Occipital lobe (tissue), 2 donors: ENCODE measurements around the gene PRKG1. TPM values are rescaled to one million over a fixed set of nuclear protein-coding genes. Genes with fewer than 3 reads are reported as not detected.
"Not testable (repeated sequence)": the region's sequence is repeated elsewhere in the genome, so short reads cannot be mapped to it uniquely, and the experiment has no call there.

Source experiments
- DNase-seq: peaks from one replicate; lab custom pipeline; 2025; lab: John Stamatoyannopoulos, UW
- total RNA-seq: library from RNA; depleted of rRNA; stranded (reverse); fragments of >200 nt; gene quantifications from one replicate; pipeline ENCODE4 v1.2.3, GENCODE V29; 2014

The PRKG1 gene
- total RNA-seq, 1 donor from 2014 or later: 24.2 TPM

DNA sequence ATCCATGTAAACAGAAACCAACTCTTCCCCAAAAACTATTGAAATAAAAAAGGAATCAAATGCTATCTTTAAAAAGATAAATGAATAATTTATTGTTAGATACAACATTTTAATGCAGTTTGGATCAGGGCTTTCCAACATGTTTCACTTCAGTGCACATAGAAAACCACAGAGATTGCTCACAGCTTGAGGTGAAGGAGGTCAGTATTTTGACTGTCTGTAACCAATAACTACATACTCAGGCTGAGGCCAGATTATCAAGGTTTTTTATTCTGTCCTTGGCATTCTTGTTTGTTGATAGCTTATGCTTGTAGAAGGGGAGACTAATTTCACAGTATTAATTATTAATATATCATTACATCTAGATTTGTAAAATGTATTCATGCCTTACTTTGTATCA, 195.5 kb downstream of the PRKG1 start:
- DNase-seq: no peak

DNA sequence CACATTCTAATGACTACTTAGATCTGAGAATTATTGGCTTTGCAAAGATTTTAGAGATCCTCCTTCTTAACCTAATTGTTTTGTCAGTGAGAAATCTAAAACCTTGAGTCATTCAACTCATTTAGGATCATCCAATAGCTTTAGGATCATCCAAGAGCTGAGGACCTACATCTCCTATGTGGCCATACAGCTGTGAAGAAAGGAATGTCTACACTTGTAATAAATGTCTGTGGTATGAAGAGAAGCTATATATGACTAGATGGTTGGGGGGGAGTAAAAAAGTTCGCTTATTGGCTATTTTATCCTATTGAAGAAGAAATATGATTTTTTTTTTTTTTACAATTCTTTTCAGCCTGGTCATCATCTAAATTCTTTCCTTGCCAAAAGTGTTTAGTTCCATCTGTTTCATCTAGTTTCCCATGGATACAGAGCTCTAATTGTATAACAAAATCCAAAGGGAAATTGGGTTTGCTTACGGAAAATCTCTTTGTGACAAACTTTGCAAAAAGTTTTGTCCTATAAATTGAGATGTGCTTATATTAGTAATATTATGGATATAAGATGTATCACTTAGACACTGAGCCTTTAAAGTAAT, 196.7 kb downstream of the PRKG1 start:
- no peak for DNase-seq

DNA sequence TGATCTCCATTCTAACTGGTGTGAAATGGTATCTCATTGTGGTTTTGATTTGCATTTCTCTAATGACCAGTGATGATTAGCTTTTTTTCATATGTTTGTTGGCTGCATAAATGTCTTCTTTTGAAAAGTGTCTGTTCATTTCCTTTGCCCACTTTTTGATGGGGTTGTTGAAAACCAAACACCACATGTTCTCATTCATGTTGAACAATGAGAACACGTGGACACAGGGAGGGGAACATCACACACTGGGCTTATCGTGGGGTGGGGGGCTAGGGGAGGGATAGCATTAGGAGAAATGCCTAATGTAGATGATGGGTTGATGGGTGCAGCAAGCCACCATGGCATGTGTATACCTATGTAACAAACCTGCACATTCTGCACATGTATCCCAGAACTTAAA, 197.8 kb downstream of the PRKG1 start:
- not testable (repeated sequence) for DNase-seq

- DNase-seq: no peak
Observed at GRCh38 chr10:51272555-51272954, 198.3 kb downstream of the PRKG1 start.

GRCh38 chr10:51273574-51273973, 199.3 kb downstream of the PRKG1 start:
- no peak for DNase-seq

- DNase-seq: not testable (repeated sequence)
Observed at GRCh38 chr10:51276097-51276496, 201.8 kb downstream of the PRKG1 start.

GRCh38 chr10:51281387-51281786, 207.1 kb downstream of the PRKG1 start:
- DNase-seq: not testable (repeated sequence)

- DNase-seq: no peak
Observed at GRCh38 chr10:51285601-51286000, 211.3 kb downstream of the PRKG1 start.

- DNase-seq: no peak
Observed at GRCh38 chr10:51288511-51288910, 214.2 kb downstream of the PRKG1 start.

DNA sequence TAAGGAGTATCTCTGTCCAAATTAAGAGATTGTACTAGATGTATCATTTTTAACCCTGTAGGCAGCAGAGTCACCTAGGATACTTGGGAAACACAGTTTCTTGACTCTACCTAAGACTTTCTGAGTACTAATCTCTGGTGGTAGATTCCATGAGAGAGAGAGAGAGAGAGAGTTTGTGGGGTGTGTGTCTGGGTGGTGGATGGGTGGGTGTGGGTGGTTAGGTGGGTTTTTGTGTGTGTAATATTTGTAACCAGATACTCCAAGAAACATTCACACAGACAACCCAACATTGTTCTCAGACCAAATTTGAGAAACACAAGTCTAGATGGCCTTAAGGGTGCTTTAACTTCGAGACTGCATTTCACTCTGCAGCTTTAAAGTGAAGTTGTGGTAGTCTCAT, 215.2 kb downstream of the PRKG1 start:
- DNase-seq: no peak

DNA sequence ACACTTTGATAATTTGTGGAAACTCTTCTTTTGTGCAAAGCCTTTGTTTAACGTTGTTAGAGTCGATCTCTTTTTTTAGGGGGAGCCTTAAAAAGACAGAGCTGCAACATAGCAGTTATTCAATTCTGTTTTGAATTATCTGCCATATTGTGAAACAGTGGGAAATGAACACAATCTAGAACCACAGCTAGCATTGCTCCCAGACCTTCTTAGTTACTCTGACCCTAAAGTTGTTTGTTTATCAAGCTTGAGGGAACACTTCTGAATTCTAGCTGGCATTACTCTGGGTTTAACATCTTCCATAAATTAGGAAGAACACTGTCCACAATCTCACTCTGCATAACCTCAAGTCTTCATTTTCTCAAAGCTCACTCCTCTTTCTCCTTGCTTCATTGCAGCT, 217.7 kb downstream of the PRKG1 start:
- no peak for DNase-seq

- DNase-seq: no peak
Observed at GRCh38 chr10:51297438-51297837, 223.2 kb downstream of the PRKG1 start.

GRCh38 chr10:51300617-51301304, 226.5 kb downstream of the PRKG1 start:
- no peak for DNase-seq

DNA sequence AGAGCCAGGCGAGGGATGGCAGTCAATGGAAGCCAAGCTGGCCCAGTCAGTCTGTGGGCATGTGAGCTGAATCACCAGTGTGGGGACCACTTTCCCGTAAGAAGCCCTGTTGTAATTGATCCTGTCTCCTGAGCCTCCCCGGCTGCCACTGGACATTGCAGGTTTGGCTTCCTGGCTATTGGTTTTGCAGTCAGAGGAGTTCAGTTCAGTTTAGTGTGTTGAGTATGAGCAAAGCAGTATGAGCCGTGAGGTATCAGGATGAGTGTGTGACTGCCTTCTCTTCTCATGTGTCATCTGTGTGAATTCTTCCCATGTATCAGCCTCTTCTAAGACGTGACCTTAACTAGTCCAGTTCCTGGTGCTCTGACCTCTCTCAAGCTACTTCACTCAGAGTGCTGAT, 227.4 kb downstream of the PRKG1 start:
- no peak for DNase-seq

DNA sequence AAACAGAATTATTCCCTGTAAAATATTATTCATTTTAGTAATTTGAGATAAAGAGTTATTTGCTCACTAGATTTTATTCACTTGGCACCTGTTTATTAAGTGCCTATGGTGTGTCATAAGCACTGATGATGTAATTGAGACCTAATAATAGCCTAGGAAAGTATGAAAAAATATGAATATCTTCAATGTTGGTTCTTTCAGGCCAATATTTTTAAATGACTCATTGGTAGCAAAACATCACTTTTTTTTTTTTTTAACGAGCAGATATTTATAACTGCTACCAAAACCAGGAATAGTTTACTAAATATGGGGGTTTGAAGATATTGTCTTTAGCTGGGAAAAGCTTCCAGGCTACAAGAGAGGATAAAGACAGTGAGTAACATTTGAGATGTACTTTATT, 228.0 kb downstream of the PRKG1 start:
- no peak for DNase-seq

GRCh38 chr10:51308116-51308515, 233.8 kb downstream of the PRKG1 start:
- no peak for DNase-seq

- DNase-seq: no peak
Observed at GRCh38 chr10:51311228-51311627, 236.9 kb downstream of the PRKG1 start.

- DNase-seq: no peak
Observed at GRCh38 chr10:51312817-51313216, 238.5 kb downstream of the PRKG1 start.

DNA sequence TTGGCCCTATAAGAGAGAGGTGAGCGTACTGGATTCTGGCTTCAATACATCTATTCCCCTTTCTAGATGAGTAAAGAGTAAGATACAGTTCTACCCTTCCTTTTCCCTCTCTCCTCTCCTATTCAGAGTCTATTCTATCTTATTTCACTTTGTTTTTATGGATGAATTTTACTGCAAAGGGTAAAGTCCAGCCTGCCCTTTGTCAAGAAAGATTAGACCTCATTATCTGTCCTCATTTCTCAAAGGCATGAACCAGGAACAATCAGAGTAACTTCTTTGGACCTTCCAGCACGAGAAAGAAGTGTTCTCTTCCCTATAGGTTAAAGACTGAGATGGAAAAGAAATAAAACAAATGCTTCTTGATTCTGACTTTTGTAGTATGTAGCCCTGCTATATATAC, 239.0 kb downstream of the PRKG1 start:
- DNase-seq: no peak

- DNase-seq: no peak
Observed at GRCh38 chr10:51313773-51314478, 239.6 kb downstream of the PRKG1 start.

DNA sequence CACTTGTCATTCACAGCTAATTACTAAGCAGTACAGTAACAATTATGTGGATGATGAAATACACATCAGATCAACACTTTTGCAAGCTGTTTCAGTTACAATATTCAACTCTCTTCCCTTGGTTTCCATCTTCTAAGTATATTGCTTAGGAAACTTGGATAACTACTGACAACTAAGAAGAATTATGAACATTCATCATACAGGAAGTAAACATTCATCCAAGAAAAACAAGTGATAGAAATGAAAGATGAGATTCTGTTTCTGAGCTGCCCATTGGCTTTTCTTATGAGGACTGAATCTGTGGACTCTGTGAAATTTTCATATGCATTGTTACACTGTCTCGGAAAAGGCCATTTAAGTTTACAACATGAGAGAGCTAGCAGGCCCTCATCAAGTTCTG, 240.2 kb downstream of the PRKG1 start:
- no peak for DNase-seq

DNA sequence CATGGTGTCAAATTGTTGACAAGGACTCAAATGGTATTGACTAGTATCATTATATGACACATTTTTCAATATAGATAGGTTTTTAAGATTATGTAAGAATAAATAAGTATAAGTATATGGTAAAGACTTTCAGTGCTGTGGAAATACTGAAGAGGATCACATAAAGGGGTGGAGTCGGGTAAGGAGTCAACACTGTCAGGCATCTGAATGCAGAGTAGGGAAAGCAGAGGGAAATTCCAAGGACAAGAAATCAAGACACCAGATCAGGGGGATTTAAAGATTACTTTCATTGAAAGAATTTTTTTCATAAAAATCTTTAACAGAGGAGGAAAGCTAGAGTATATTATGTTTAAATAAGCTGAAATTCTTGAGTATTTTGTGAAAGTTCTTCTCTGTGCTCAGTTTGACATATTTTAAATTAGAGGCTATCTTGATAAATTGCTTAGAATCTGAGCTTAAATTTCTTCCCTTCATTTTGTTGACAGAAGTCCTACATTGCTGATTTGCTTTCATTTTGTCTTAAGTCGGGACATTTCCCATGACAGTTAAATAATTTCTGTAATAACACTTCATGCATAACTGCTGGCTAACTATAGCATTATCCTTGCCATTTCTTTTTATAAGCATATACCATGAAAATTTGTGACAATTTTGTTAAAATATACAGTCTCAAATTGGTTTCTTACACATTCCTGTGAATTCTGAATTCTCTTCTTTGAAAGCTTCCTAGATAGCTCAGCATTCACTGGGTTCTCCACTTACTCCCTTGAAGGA, 244.3 kb downstream of the PRKG1 start:
- DNase-seq: no peak
